Nephron progenitor cell (in vitro differentiated cells): ENCODE measurements around the gene TCF7L2.

Source experiments
- DNase-seq: peaks from one replicate; pipeline ENCODE4 v3.0.0; 2021
- H3K27ac Mint-ChIP-seq: 2 replicates; pipeline ENCODE4 v1.8.0; 2021; ENCODE audit warnings: mild to moderate bottlenecking, moderate library complexity, mixed read lengths
- H3K27me3 Mint-ChIP-seq: 2 replicates; pipeline ENCODE4 v1.8.0; 2021; ENCODE audit warnings: mild to moderate bottlenecking, low read depth, mixed read lengths; ENCODE audit not compliant: poor library complexity
- H3K36me3 Mint-ChIP-seq: 2 replicates; pipeline ENCODE4 v1.8.0; 2021; ENCODE audit warnings: low read depth, mixed read lengths
- H3K4me1 Mint-ChIP-seq: 2 replicates; pipeline ENCODE4 v1.8.0; 2021; ENCODE audit warnings: mixed read lengths
- H3K4me3 Mint-ChIP-seq: 2 replicates; pipeline ENCODE4 v1.8.0; 2021; ENCODE audit warnings: mild to moderate bottlenecking, moderate library complexity, mixed read lengths
- H3K9me3 Mint-ChIP-seq: 2 replicates; pipeline ENCODE4 v1.8.0; 2021; ENCODE audit warnings: mild to moderate bottlenecking, moderate library complexity, mixed read lengths
- CTCF ChIP-seq: fragments of 200-600 bp; sonication (generic); IDR thresholded peaks from 2 replicates; pipeline ENCODE4 v1.5.0; 2021; ENCODE audit warnings: antibody characterized with exemption

The TCF7L2 gene

DNA sequence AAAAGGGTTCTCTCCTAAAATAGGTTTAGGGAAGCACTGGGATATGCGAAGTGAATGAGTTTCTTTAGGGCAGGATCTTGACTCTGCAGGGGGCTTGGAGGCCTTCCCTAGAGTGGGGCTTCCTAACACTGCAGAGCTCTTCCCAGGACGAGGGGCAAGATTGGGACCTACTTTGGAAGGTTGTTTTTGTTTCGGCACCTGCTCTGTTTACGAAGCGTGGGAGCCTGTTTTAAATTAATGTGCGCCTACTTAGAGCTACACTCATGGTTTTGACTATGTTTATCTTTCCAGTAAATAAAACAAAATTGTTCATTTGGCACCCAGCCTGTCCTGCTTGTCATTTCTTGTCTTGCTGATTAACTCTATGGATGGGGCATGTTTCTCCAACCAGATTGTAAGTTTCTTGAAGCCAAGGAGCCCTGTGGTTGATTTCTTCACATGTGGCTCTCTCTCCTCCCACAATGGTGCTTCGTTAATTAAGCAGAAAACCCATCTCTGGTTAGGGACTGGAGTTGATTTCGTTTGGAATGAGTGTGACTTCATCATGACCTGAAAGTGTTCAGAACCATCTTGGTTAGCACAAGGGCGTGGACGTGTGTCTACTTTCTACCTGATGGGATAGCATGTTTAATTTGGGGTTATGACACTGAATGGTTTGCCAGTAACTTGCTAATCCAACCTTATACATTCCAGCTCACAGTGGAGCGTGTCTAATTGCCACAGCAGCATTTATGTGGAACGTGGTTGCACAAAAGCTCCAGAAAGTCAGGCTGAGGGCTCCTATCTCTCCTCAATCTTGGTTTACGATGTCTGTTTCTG is 98.1 kb downstream of the TCF7L2 start:
- peaks cover 67% of the 10 kb centered on the region for H3K4me1 Mint-ChIP-seq
- no peak overlapping the region for H3K4me3 Mint-ChIP-seq
- TF ChIP-seq CTCF, result no peak
- no peak for DNase-seq
- peaks cover 50% of the 10 kb centered on the region for H3K36me3 Mint-ChIP-seq
- peak overlapping the region; percentile 52 for H3K27ac Mint-ChIP-seq
- no peaks in the 10 kb centered on the region for H3K9me3 Mint-ChIP-seq
- peaks cover 6% of the 10 kb centered on the region for H3K27me3 Mint-ChIP-seq

DNA sequence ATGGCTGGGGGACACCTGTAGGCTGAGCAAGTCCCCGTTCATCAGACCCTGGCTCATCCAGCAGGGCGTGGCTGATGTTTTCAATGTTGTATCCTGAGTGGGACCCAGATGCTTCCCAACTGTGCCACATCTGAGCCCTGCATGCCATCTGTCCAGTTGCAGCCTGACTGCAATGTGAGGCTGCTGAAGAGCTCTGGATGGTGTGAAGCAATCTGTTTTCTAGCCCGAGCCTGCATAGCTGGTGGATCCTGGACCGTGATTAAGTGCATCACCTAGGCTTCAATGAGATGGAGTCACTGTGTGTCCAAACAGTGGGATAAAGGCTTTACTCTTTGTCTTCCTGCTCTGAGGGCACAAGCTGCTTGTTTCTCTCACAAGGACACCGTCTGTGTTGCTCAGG is 99.8 kb downstream of the TCF7L2 start:
- peaks cover 3% of the 10 kb centered on the region for H3K27me3 Mint-ChIP-seq
- H3K4me1 Mint-ChIP-seq, result peaks cover 68% of the 10 kb centered on the region
- TF ChIP-seq CTCF, result no peak
- H3K27ac Mint-ChIP-seq, result peak overlapping the region; percentile 58
- H3K9me3 Mint-ChIP-seq, result no peaks in the 10 kb centered on the region
- peaks cover 38% of the 10 kb centered on the region for H3K36me3 Mint-ChIP-seq
- no peak for DNase-seq
- no peak overlapping the region for H3K4me3 Mint-ChIP-seq

DNA sequence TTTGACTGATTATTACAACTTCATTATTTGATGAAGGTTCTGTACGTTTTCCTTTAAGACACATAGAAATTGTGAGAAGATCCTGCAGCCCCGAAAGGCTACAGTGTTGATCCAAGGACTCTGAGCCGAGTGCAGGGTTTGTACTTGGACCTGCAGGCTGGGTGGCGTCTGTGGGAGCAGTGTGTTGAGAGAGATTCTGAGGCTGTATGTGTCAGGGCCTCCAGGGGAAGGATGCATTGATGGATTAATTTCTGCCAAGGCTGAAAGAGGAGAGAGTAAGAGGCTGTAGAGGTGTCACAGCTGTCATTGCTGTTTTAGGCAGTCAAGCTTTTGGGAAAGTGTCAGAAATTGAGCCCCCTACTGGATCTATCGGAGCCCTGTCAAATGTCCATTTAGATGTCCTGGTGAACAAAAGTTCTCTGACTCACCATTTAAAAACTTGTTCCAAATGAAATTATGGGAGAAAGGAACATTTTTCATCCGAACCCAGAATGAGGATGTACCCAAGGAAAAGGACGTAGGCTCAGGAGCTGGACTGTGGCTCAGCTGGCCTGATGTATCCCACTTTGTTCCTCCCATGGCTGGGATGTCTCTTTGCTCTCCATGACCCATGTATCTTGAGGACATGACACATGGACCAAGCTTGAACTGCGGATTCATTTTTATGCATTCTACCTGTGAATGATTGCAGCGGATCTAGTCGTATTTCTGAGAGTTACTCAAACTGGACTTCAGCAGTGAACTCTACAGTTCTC is 102.2 kb downstream of the TCF7L2 start:
- Mint-ChIP-seq H3K9me3 (no peaks in the 10 kb centered on the region), H3K27me3 (peaks cover 3% of the 10 kb centered on the region), H3K36me3 (peaks cover 20% of the 10 kb centered on the region), H3K27ac (no peak overlapping the region), H3K4me1 (peaks cover 60% of the 10 kb centered on the region), H3K4me3 (no peak overlapping the region)
- no peak for DNase-seq
- peak; percentile 11 for TF ChIP-seq CTCF

DNA sequence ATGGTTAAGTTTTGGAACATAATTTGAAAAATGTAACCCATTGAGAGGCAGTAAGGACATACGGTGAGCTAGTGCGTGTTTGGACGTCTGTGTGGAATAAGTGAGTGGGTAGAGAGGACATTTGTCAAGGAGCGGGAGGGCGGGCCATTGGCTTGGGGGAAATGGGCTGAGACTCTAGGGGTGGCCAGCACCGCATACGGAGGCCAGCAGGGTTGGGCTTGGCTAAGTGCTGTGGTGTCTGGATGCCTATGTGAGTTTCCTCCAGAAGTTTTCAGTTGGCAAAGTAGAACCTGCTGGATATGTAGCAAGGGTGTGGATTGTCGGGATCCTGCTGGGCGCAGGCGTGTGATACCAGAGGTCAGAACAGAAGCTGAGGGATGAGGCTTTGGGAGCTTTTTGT is 103.0 kb downstream of the TCF7L2 start:
- H3K4me3 Mint-ChIP-seq, result no peak overlapping the region
- DNase-seq, result no peak
- peaks cover 52% of the 10 kb centered on the region for H3K4me1 Mint-ChIP-seq
- peaks cover 20% of the 10 kb centered on the region for H3K36me3 Mint-ChIP-seq
- peaks cover 3% of the 10 kb centered on the region for H3K27me3 Mint-ChIP-seq
- no peak overlapping the region for H3K27ac Mint-ChIP-seq
- TF ChIP-seq CTCF, result no peak
- H3K9me3 Mint-ChIP-seq, result no peaks in the 10 kb centered on the region

DNA sequence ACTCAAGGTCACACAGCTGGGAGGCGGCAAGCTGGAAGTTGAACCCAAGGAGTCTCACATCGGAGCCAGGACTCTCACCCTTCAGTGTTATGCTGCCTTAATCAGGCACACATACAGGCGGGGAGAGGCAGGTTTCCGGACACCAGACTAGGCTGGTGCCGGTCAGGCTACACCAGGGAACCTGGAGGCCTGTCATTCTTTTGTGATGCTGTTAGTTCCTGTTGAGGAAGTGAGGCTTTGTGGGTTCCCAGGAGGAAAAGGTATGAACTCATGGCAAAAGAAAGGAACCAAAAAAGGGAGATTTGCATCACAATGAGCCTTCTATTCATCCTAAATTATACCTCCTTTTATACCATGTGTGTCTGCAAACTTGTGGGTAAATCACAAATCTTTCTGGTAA is 103.8 kb downstream of the TCF7L2 start:
- Mint-ChIP-seq H3K27ac (peak overlapping the region; percentile 86), H3K27me3 (peaks cover 3% of the 10 kb centered on the region), H3K4me1 (peaks cover 44% of the 10 kb centered on the region), H3K4me3 (no peak overlapping the region), H3K36me3 (peaks cover 20% of the 10 kb centered on the region), H3K9me3 (no peaks in the 10 kb centered on the region)
- no peak for DNase-seq
- TF ChIP-seq CTCF, result no peak
